H1 (cell line): ENCODE data around the gene MYO1F. TPM values are rescaled to one million over a fixed set of nuclear protein-coding genes. Genes with fewer than 3 reads are reported as not detected.

Experiments
- CTCF ChIA-PET: fragments of 300-600 bp; sonication (Branson Sonifier 250); formaldehyde crosslinking; loops from one replicate; lab custom pipeline; 2021; ENCODE audit not compliant: partially characterized antibody; lab: Charles Lee
- POLR2A ChIA-PET: fragments of 300-600 bp; sonication (Branson Sonifier 250); formaldehyde crosslinking; loops from one replicate; lab custom pipeline; 2021; ENCODE audit warnings: inconsistent platforms; ENCODE audit not compliant: partially characterized antibody; lab: Charles Lee
- DNase-seq, 2 experiments: peaks; one replicate each; pipeline versions ENCODE4 v3.0.0 to v3.0.0-alpha.2; 2010 to 2022; ENCODE audit warnings: low spot score in 2 of 2, low read depth in 1 of 2, mixed read lengths in 1 of 2
- FAIRE-seq: peaks from 2 replicates; lab custom pipeline; 2011; peaks lifted over from hg19 to GRCh38; lab: Jason Lieb, UNC
- H2AFZ ChIP-seq: 2 replicates; pipeline ENCODE4 v1.8.1; 2012; ENCODE audit warnings: low read length, inconsistent platforms
- H2AK5ac ChIP-seq: 2 replicates; pipeline ENCODE4 v1.6.1; 2013; ENCODE audit warnings: low read depth, low read length
- H2BK120ac ChIP-seq: replicated peaks from 2 replicates; pipeline ENCODE3; 2013; ENCODE audit warnings: low read depth, low read length, inconsistent platforms
- H2BK12ac ChIP-seq: 2 replicates; pipeline ENCODE4 v1.6.1; 2013; ENCODE audit warnings: low read depth, low read length
- H2BK15ac ChIP-seq: 2 replicates; pipeline ENCODE4 v1.6.1; 2013; ENCODE audit warnings: low read length
- H2BK20ac ChIP-seq: 2 replicates; pipeline ENCODE4 v1.6.1; 2013; ENCODE audit warnings: low read length
- H2BK5ac ChIP-seq: 2 replicates; pipeline ENCODE4 v1.6.1; 2013; ENCODE audit warnings: low read depth, low read length
- H3K14ac ChIP-seq: 2 replicates; pipeline ENCODE4 v1.6.1; 2013; ENCODE audit warnings: inconsistent platforms; ENCODE audit not compliant: insufficient read length
- H3K18ac ChIP-seq: 2 replicates; pipeline ENCODE4 v1.6.1; 2013; ENCODE audit warnings: low read length; ENCODE audit errors: extremely low read depth
- H3K23ac ChIP-seq: 2 replicates; pipeline ENCODE4 v1.6.1; 2013; ENCODE audit warnings: inconsistent platforms; ENCODE audit not compliant: insufficient read length
- H3K23me2 ChIP-seq: 2 replicates; pipeline ENCODE4 v1.6.1; 2013; ENCODE audit warnings: low read depth, low read length
- H3K27ac ChIP-seq: 2 replicates; pipeline ENCODE4 v1.6.1; 2011; ENCODE audit warnings: low read depth, low read length, inconsistent platforms
- H3K27me3 ChIP-seq, 4 experiments: replicated peaks in 1 of 4; 1 replicate in 1 of 4; 2 replicates in 3 of 4; pipeline versions ENCODE4 v1.6.1 to v1.8.1; 2011 to 2013; ENCODE audit warnings: low read length in 3 of 4, mild to moderate bottlenecking in 3 of 4, inconsistent platforms in 2 of 4, mixed read lengths in 2 of 4, moderate library complexity in 1 of 4; ENCODE audit not compliant: control insufficient read depth in 3 of 4, insufficient read depth in 3 of 4; ENCODE audit errors: extremely low read depth in 1 of 4
- H3K36me3 ChIP-seq, 4 experiments: 2 replicates each; pipeline versions ENCODE4 v1.6.1 to v1.8.1; 2011 to 2013; ENCODE audit warnings: mild to moderate bottlenecking in 4 of 4, low read length in 3 of 4, moderate library complexity in 2 of 4, control low read depth in 1 of 4, inconsistent platforms in 1 of 4; ENCODE audit not compliant: insufficient read depth in 4 of 4, control insufficient read depth in 2 of 4
- H3K4ac ChIP-seq: replicated peaks from 2 replicates; pipeline ENCODE3; 2013; ENCODE audit warnings: low read length, low read depth, mixed read lengths, inconsistent platforms; ENCODE audit not compliant: insufficient read length
- H3K4me1 ChIP-seq, 4 experiments: replicated peaks in 1 of 4; 1 replicate in 1 of 4; 2 replicates in 3 of 4; pipeline versions ENCODE4 v1.6.1 to v1.8.1; 2011 to 2013; ENCODE audit warnings: low read length in 3 of 4, inconsistent platforms in 2 of 4, mixed read lengths in 1 of 4; ENCODE audit not compliant: insufficient read depth in 4 of 4, control insufficient read depth in 3 of 4
- H3K4me2 ChIP-seq, 2 experiments: 2 replicates each; pipeline versions ENCODE4 v1.6.1 to v1.8.1; 2011 to 2013; ENCODE audit warnings: low read depth in 2 of 2, low read length in 2 of 2, control low read depth in 1 of 2, inconsistent platforms in 1 of 2, mild to moderate bottlenecking in 1 of 2; ENCODE audit not compliant: insufficient read depth in 1 of 2
- H3K4me3 ChIP-seq, 4 experiments: fragments of 200-600, 300-600 bp in 1 of 4; sonication (generic), shearing (Covaris generic), sonication (Bioruptor Twin) in 1 of 4; 2 replicates each; pipeline versions ENCODE4 v1.5.1 to v1.8.1; 2011 to 2016; ENCODE audit warnings: low read length in 4 of 4, low read depth in 3 of 4, control low read depth in 2 of 4, inconsistent platforms in 2 of 4, mild to moderate bottlenecking in 2 of 4, mixed read lengths in 1 of 4, moderate library complexity in 1 of 4; ENCODE audit not compliant: insufficient read depth in 2 of 4; ENCODE audit errors: extremely low read depth in 1 of 4
- H3K56ac ChIP-seq: replicated peaks from 2 replicates; pipeline ENCODE3; 2013; ENCODE audit warnings: low read depth, mild to moderate bottlenecking, mixed read lengths, low read length, inconsistent platforms; ENCODE audit not compliant: insufficient read length
- H3K79me1 ChIP-seq: 2 replicates; pipeline ENCODE4 v1.6.1; 2013; ENCODE audit warnings: low read depth, low read length, control low read depth
- H3K79me2 ChIP-seq, 2 experiments: 2 replicates each; pipeline versions ENCODE4 v1.6.1 to v1.8.1; 2012 to 2013; ENCODE audit warnings: low read length in 2 of 2, mild to moderate bottlenecking in 2 of 2, inconsistent platforms in 1 of 2; ENCODE audit not compliant: insufficient read depth in 2 of 2, control insufficient read depth in 1 of 2
- H3K9ac ChIP-seq, 4 experiments: replicated peaks in 1 of 4; 1 replicate in 1 of 4; 2 replicates in 3 of 4; pipeline versions ENCODE4 v1.6.1 to v1.8.1; 2011 to 2013; ENCODE audit warnings: low read depth in 3 of 4, low read length in 3 of 4, control low read depth in 2 of 4, mild to moderate bottlenecking in 2 of 4, moderate library complexity in 2 of 4, inconsistent platforms in 1 of 4; ENCODE audit errors: extremely low read depth in 1 of 4
- H3K9me3 ChIP-seq, 2 experiments: 2 replicates each; pipeline versions ENCODE4 v1.6.1 to v1.8.1; 2012 to 2013; ENCODE audit warnings: mild to moderate bottlenecking in 2 of 2, moderate library complexity in 2 of 2, control low read depth in 1 of 2, inconsistent platforms in 1 of 2, low read depth in 1 of 2, low read length in 1 of 2, mixed read lengths in 1 of 2; ENCODE audit not compliant: insufficient read depth in 2 of 2
- H4K20me1 ChIP-seq, 2 experiments: replicated peaks in 1 of 2; 2 replicates each; pipeline versions ENCODE3 to v1.8.1; 2011 to 2013; ENCODE audit warnings: inconsistent platforms in 2 of 2, low read length in 2 of 2, mild to moderate bottlenecking in 1 of 2; ENCODE audit not compliant: insufficient read depth in 2 of 2, control insufficient read depth in 1 of 2
- H4K5ac ChIP-seq: 2 replicates; pipeline ENCODE4 v1.6.1; 2013; ENCODE audit warnings: low read length, low read depth, mixed read lengths, inconsistent platforms; ENCODE audit not compliant: insufficient read length
- H4K8ac ChIP-seq: 2 replicates; pipeline ENCODE4 v1.8.0; 2013; ENCODE audit warnings: mild to moderate bottlenecking, moderate library complexity, low read length, inconsistent platforms; ENCODE audit not compliant: insufficient read depth; ENCODE audit errors: extremely low read depth
- H4K91ac ChIP-seq: replicated peaks from 2 replicates; pipeline ENCODE3; 2013; ENCODE audit warnings: low read length, mixed read lengths, inconsistent platforms; ENCODE audit not compliant: insufficient read length
- WGBS, 2 experiments: shearing (Covaris generic) in 1 of 2; methylation state at CpG; one replicate each; pipeline versions ENCODE4 v1.1.6 to v1.1.7; 2013 to 2015; ENCODE audit warnings: low lambda C conversion rate in 2 of 2, mixed read lengths in 2 of 2, inconsistent platforms in 1 of 2, low coverage in 1 of 2, missing lambda C conversion rate in 1 of 2; ENCODE audit not compliant: insufficient replicate concordance in 2 of 2, insufficient coverage in 1 of 2, insufficient read length in 1 of 2; ENCODE audit errors: extremely low coverage in 1 of 2, missing lambda C conversion rate in 1 of 2; 5-methylcytosine and 5-hydroxymethylcytosine counted together
- polyA plus RNA-seq, 7 experiments: library from polyadenylated mRNA; depleted of rRNA in 3 of 7; stranded (reverse) in 5 of 7; unstranded in 2 of 7; fragments of >200 nt in 5 of 7; fragments of 200-250 nt in 2 of 7; gene quantifications; 1 replicate in 5 of 7; 2 replicates in 1 of 7; 4 replicates in 1 of 7; pipeline versions ENCODE4 v1.2.1 to v1.2.3, GENCODE V29; 2011 to 2013; ENCODE audit warnings: missing spikeins in 2 of 7, mixed read lengths in 2 of 7
- total RNA-seq: library from RNA; stranded (reverse); fragmentation: NEBNext Ultra II Directional; extraction: Animal tissue kit (Norgen Biotek cat#: 25700); gene quantifications from 2 replicates; pipeline ENCODE4 v1.2.1, GENCODE V29; 2021

Gene MYO1F
- total and polyA plus RNA-seq, 2 of the 8 experiments (the other 6 are each of a cell fraction or from before 2014, with no cell fraction given) = 1.4 to 4.6 TPM

DNA sequence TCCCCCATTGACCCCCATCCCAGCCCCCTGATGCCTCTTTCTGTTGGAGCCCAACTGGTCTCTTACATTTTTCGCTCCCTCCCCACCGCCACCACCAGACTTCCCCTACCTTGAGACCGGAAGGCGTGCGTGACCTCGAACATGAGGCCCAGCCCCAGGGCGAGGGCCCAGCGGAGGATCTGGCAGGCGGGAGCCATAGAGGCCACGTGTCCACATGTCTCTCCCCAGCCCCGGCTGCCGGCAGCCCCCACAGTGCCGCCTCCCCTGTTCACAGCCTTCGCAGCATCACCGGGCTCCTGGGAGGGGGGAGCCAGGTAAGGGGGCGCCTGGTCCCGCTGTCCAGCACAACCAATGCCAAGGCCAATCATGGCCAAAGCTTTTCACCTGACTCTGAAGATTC is 28.3 kb upstream of the MYO1F start:
- Histone ChIP-seq H3K23me2 (peaks cover 17% of the 10 kb centered on the region), H3K9ac (no peak overlapping the region), H3K36me3 (peaks cover 0 to 20% (median 5%) of the 10 kb centered on the region in 4 experiments; a peak in 5 of 8 replicates), H3K27ac (no peak overlapping the region), H3K56ac (no peak overlapping the region), H3K27me3 (no peaks in the 10 kb centered on the region), H3K14ac (no peak overlapping the region), H3K4me1 (peaks cover 7 to 23% (median 13%) of the 10 kb centered on the region in 4 experiments), H3K4me3 (no peak overlapping the region), H3K79me1 (peaks cover 6% of the 10 kb centered on the region), H2BK5ac (no peak overlapping the region), H2BK20ac (no peak overlapping the region), H3K4ac (no peak overlapping the region), H4K91ac (no peak overlapping the region), H4K8ac (peak overlapping the region; percentile 87; the same call in 1 of the 2 replicates), H3K4me2 (no peak overlapping the region), H3K23ac (no peak overlapping the region), H4K20me1 (peaks cover 0 to 3% of the 10 kb centered on the region in 2 experiments), H2AFZ (no peak overlapping the region), H4K5ac (no peak overlapping the region), H3K9me3 (peaks cover 5% of the 10 kb centered on the region in 2 experiments; a peak in 3 of 4 replicates), H2AK5ac (no peak overlapping the region), H2BK15ac (no peak overlapping the region), H2BK12ac (no peak overlapping the region), H3K79me2 (peaks cover 0 to 6% of the 10 kb centered on the region in 2 experiments; a peak in 1 of 4 replicates), H3K18ac (no peak overlapping the region), H2BK120ac (no peak overlapping the region)
- FAIRE-seq (no peak), DNase-seq (no peak)
- POLR2A ChIA-PET = interaction anchor here (7.5 kb wide), 1 partner anchor 9 kb away, joined by 117 read pairs; no protein-coding TSS in a partner anchor
- 91% methylated on average over 13 of the region's 17 CpGs; no CpG with 5 or more reads in 1 of the 2 experiments for WGBS, 2 experiments
- CTCF ChIA-PET = interaction anchor here (1.3 to 2.2 kb wide), 4 partner anchors 10 to 20 kb away, joined by 5 to 8 read pairs (median 6); no protein-coding TSS in a partner anchor
